Measurements from ENCODE around the gene RNF113B. TPM values are rescaled to one million over a fixed set of nuclear protein-coding genes. Genes with fewer than 3 reads are reported as not detected.

Gene RNF113B
- total and polyA plus RNA-seq, 2 of the 4 experiments (the other 2 are of a cell fraction): not detected

DNA sequence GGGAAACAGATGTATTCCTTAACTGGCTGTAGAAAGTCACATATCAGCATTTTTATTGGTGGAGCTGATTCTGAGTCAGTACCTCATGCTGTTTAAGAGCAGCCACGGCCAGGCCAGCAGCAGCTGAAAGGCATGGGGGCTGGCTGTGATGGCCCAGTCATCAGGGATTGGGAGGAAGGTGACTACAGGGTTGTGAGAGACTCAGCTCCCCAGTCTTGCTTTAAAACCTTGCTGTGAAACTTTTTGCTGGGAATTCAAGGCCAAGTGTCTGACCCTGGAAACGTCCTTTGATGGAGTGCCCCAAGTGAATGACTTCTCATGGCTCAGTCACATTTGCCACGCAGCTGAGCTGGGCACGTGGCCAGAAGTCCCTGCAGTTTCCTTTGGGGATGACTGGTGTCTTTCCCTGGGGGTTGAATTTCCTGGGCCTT lies 39.1 kb upstream of the RNF113B start:
- Histone ChIP-seq H2BK20ac (ENCODE audit: low read depth, low read length) (peak overlapping the region; percentile 91), H4K20me1 (ENCODE audit: insufficient read depth, low read length) (peaks cover 12% of the 10 kb centered on the region), H3K4me2 (ENCODE audit: low read depth, low read length) (0 out of 2 replicates have a peak overlapping the region, but pooled peaks have one; percentile 1), H4K5ac (ENCODE audit: low read depth, low read length) (peak overlapping the region; percentile 58), H3K9ac (ENCODE audit: low read depth, low read length) (no peak overlapping the region), H4K91ac (ENCODE audit: insufficient read depth, low read depth, low read length) (peak overlapping the region; percentile 56), H2AK9ac (replicated peaks; ENCODE audit: low read depth, low read length, poor library complexity) (peak overlapping the region; percentile 29), H3K18ac (ENCODE audit: low read depth, low read length) (peak overlapping the region; percentile 45), H3K27ac (ENCODE audit: insufficient read depth, low read length) (peak overlapping the region; percentile 65), H3K4me1 (ENCODE audit: control insufficient read depth, insufficient read depth, low read length) (peaks cover 42% of the 10 kb centered on the region), H4K8ac (ENCODE audit: low read depth in 2 of 2, low read length in 2 of 2) (peak overlapping the region; percentile 12 to 73; a peak in 2 of 4 replicates), H3K4ac (ENCODE audit: low read depth, low read length) (peak overlapping the region; percentile 91), H3K27me3 (ENCODE audit: control insufficient read depth, insufficient read depth, low read length) (no peaks in the 10 kb centered on the region), H3K14ac (replicated peaks; ENCODE audit: low read depth, low read length) (peak overlapping the region; percentile 88; the same call in 1 of the 2 replicates), H2AFZ (replicated peaks; ENCODE audit: low read length, poor library complexity) (peak overlapping the region; percentile 73), H3K9me3 (ENCODE audit: control insufficient read depth, insufficient read depth, low read length) (no peaks in the 10 kb centered on the region), H2BK5ac (ENCODE audit: low read depth, low read length, poor library complexity, severe bottlenecking) (peak overlapping the region; percentile 76), H3K79me1 (ENCODE audit: low read depth in 1 of 2, low read length in 2 of 2) (peaks cover 49 to 94% of the 10 kb centered on the region in 2 experiments), H3K23ac (ENCODE audit: low read depth, low read length) (peak overlapping the region; percentile 79), H3K36me3 (ENCODE audit: control insufficient read depth, insufficient read depth, low read length) (peaks cover 20% of the 10 kb centered on the region), H2AK5ac (ENCODE audit: low read depth, low read length) (peak overlapping the region; percentile 29; the same call in 1 of the 2 replicates), H3K9me1 (ENCODE audit: insufficient read depth, low read length) (peaks cover 36% of the 10 kb centered on the region), H2BK15ac (ENCODE audit: low read depth, low read length) (no peak overlapping the region; the same call in 2 of the 3 replicates), H2BK120ac (ENCODE audit: low read depth, low read length) (peak overlapping the region; percentile 90), H3K4me3 (ENCODE audit: insufficient read depth, low read depth, low read length) (no peak overlapping the region), H3K56ac (ENCODE audit: extremely low read depth, insufficient read depth, low read length) (peak overlapping the region; percentile 38; the same call in 1 of the 2 replicates)
- in situ Hi-C loops (cut with MboI; ENCODE audit: low sequenced_read_pairs): loop anchor here (5.0 kb wide), 1 partner anchor 44 kb away; no protein-coding TSS in a partner anchor
- CTCF ChIA-PET: interaction anchor here (0.7 to 1.9 kb wide), 2 partner anchors 42 to 44 kb away, joined by 3 to 5 read pairs; no protein-coding TSS in a partner anchor
- WGBS, 2 experiments (ENCODE audit: extremely low coverage in 2 of 2, insufficient read length in 1 of 2): no CpG with 5 or more reads among the region's 4 CpGs
- BruUV-seq (replicated peaks): no TSS peak
- intact Hi-C loops (cut with micrococcal nuclease): no loop called here
- DNase-seq: peak; percentile 93
- POLR2A ChIA-PET (ENCODE audit: unreplicated experiment): no interaction called here
- ATAC-seq (ENCODE audit: low read depth): peak; percentile 63
- dilution Hi-C loops (cut with HindIII; ENCODE audit: low sequenced_read_pairs, unreplicated experiment): no loop called here
- TF ChIP-seq MXI1 (IDR thresholded peaks at IDR 0.05; ENCODE audit: borderline replicate concordance, low read depth, low read length): peak; percentile 45
- no peak for TF ChIP-seq CTCF (conservative IDR thresholded peaks at IDR 0.05; ENCODE audit: low read depth, low read length)
- peak; percentile 63 for TF ChIP-seq POLR2A (IDR thresholded peaks at IDR 0.05; ENCODE audit: low read depth, low read length)
- 0 out of 2 replicates have a peak, but pooled peaks have one; percentile 18 for TF ChIP-seq SMC3 (IDR thresholded peaks at IDR 0.05; ENCODE audit: low read depth, low read length)
- TF ChIP-seq MAFK (IDR thresholded peaks at IDR 0.05; ENCODE audit: low read depth, low read length): peak; percentile 90
- no peak for TF ChIP-seq ELK1 (IDR thresholded peaks at IDR 0.05; ENCODE audit: borderline replicate concordance, low read depth, low read length)
- no peak for TF ChIP-seq BHLHE40 (IDR thresholded peaks at IDR 0.05; ENCODE audit: low read depth, low read length)
- no peak for TF ChIP-seq NFE2L2 (IDR thresholded peaks at IDR 0.05; ENCODE audit: low read depth, low read length)
- peak; percentile 34 for TF ChIP-seq RCOR1 (IDR thresholded peaks at IDR 0.05; ENCODE audit: insufficient replicate concordance, low read length)
- peak; percentile 20 for TF ChIP-seq RAD21 (IDR thresholded peaks at IDR 0.05; ENCODE audit: low read length)
- TF ChIP-seq RFX5 (IDR thresholded peaks at IDR 0.05; ENCODE audit: low read depth, low read length): no peak
- TF ChIP-seq MAZ (IDR thresholded peaks at IDR 0.05; ENCODE audit: borderline replicate concordance, low read depth, low read length): 0 out of 2 replicates have a peak, but pooled peaks have one; percentile 43
- TF ChIP-seq FOS (IDR thresholded peaks at IDR 0.05; ENCODE audit: low read depth, low read length): peak; percentile 50; the same call in 1 of the 2 replicates
- peak; percentile 60; the same call in 1 of the 2 replicates for TF ChIP-seq USF2 (IDR thresholded peaks at IDR 0.05; ENCODE audit: low read depth, low read length)
